ENCODE measurements around the gene TNS1.

DNA sequence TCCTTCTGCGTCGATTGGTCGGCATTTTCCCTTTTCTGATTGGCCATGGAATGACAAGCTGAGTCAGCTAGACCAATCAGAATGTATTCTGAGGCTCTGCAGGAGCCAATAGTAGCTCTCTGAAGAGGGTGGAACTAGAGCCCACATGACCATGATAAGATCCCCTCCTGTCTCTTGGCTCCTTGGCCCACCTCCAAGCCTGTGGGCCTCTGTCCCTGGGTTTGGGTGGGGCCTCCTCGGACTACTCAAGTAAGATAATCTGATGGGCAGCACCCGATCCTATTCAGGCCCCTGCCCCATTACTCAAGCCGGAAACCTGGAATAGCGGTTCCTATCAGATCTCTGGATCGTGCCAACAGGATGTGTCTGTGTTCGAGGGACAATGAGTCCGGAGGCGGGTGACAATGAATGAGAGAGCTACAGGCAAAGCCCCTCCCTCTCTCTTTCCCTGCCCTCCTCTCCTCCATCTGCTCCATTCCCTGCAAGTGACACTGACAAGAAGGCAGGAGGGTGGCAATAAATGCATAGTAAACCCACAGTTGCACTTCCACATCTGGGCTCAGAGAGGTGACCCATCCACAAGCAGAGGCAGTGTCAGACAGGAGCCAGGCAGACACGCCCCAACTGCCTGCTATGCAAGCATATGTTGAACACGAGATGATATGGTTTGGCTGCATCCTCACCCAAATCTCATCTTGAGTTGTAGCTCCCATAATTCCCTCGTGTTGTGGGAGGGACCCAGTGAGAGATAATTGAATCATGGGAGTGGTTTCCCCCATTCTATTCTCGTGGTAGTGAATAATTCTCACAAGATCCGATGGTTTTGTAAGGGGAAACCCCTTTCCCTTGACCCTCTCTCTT is 114.7 kb downstream of the TNS1 start:
- TF ChIP-seq, protein P1, sequence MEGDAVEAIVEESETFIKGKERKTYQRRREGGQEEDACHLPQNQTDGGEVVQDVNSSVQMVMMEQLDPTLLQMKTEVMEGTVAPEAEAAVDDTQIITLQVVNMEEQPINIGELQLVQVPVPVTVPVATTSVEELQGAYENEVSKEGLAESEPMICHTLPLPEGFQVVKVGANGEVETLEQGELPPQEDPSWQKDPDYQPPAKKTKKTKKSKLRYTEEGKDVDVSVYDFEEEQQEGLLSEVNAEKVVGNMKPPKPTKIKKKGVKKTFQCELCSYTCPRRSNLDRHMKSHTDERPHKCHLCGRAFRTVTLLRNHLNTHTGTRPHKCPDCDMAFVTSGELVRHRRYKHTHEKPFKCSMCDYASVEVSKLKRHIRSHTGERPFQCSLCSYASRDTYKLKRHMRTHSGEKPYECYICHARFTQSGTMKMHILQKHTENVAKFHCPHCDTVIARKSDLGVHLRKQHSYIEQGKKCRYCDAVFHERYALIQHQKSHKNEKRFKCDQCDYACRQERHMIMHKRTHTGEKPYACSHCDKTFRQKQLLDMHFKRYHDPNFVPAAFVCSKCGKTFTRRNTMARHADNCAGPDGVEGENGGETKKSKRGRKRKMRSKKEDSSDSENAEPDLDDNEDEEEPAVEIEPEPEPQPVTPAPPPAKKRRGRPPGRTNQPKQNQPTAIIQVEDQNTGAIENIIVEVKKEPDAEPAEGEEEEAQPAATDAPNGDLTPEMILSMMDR (conservative IDR thresholded peaks at IDR 0.05; ENCODE audit: low read depth, low read length): no peak
- TF ChIP-seq EZH2 (IDR thresholded peaks at IDR 0.05; ENCODE audit: low read length, unreplicated experiment) (no peak), EZH2phosphoT487 (IDR thresholded peaks at IDR 0.05; ENCODE audit: borderline replicate concordance, low read length) (no peak)
